Fibroblast of lung (primary cell): ENCODE data around the gene NCOA7. TPM values are rescaled to one million over a fixed set of nuclear protein-coding genes. Genes with fewer than 3 reads are reported as not detected.

ENCODE experiments used
- DNase-seq, 2 donors: peaks; one replicate each; pipeline versions ENCODE4 v3.0.0 to v3.0.0-alpha.2; 2010; ENCODE audit warnings: low read depth in 2 of 2
- H2AFZ ChIP-seq: 2 replicates; pipeline ENCODE4 v1.5.1; 2012; ENCODE audit warnings: low read length, control low read depth, inconsistent platforms
- H3K27ac ChIP-seq: 2 replicates; pipeline ENCODE4 v1.5.1; 2011; ENCODE audit warnings: low read length, control low read depth; ENCODE audit not compliant: insufficient read depth
- H3K27me3 ChIP-seq: 2 replicates; pipeline ENCODE4 v1.5.1; 2011; ENCODE audit warnings: mild to moderate bottlenecking, low read length; ENCODE audit not compliant: control insufficient read depth, insufficient read depth
- H3K36me3 ChIP-seq: 2 replicates; pipeline ENCODE4 v1.5.1; 2011; ENCODE audit warnings: low read length; ENCODE audit not compliant: control insufficient read depth, insufficient read depth
- H3K4me1 ChIP-seq: 2 replicates; pipeline ENCODE4 v1.5.1; 2011; ENCODE audit warnings: low read length; ENCODE audit not compliant: control insufficient read depth, insufficient read depth; ENCODE audit errors: extremely low read depth
- H3K4me2 ChIP-seq: 2 replicates; pipeline ENCODE4 v1.5.1; 2011; ENCODE audit warnings: low read length, control low read depth; ENCODE audit not compliant: insufficient read depth; ENCODE audit errors: extremely low read depth
- H3K4me3 ChIP-seq, 4 experiments: fragments of 200-600 bp in 1 of 4; sonication (generic) in 1 of 4; replicated peaks in 1 of 4; 2 replicates each; pipeline ENCODE4 v1.5.1; 2011 to 2016; ENCODE audit warnings: low read length in 4 of 4, low read depth in 3 of 4, mild to moderate bottlenecking in 3 of 4, control low read depth in 2 of 4, inconsistent platforms in 1 of 4, mixed read lengths in 1 of 4; ENCODE audit not compliant: insufficient read depth in 1 of 4; ENCODE audit errors: control extremely low read depth in 1 of 4
- H3K79me2 ChIP-seq: 2 replicates; pipeline ENCODE4 v1.5.1; 2012; ENCODE audit warnings: mild to moderate bottlenecking, low read length, inconsistent platforms; ENCODE audit not compliant: control insufficient read depth, insufficient read depth
- H3K9ac ChIP-seq: 2 replicates; pipeline ENCODE4 v1.5.1; 2011; ENCODE audit warnings: mild to moderate bottlenecking, low read length, control low read depth; ENCODE audit not compliant: insufficient read depth
- H3K9me3 ChIP-seq: 2 replicates; pipeline ENCODE4 v1.5.1; 2012; ENCODE audit warnings: low read depth, low read length; ENCODE audit not compliant: control insufficient read depth, insufficient read depth
- H4K20me1 ChIP-seq: 2 replicates; pipeline ENCODE4 v1.5.1; 2011; ENCODE audit warnings: low read length; ENCODE audit not compliant: control insufficient read depth, insufficient read depth; ENCODE audit errors: extremely low read depth
- EZH2 ChIP-seq: IDR thresholded peaks from 2 replicates; pipeline ENCODE4 v1.5.1; 2012; ENCODE audit warnings: low read length, control low read depth, mild to moderate bottlenecking; ENCODE audit errors: missing control alignments
- polyA plus RNA-seq, 2 donors: library from polyadenylated mRNA; depleted of rRNA in 1 of 2; stranded (reverse) in 1 of 2; unstranded in 1 of 2; fragments of >200 nt; gene quantifications; 2 replicates each; pipeline ENCODE4 v1.2.1, GENCODE V29; 2011 to 2012; ENCODE audit warnings: missing spikeins in 1 of 2
- total RNA-seq: library from RNA; depleted of rRNA; stranded (reverse); fragments of >200 nt; gene quantifications from 2 replicates; pipeline ENCODE4 v1.2.1, GENCODE V29; 2014
- TF ChIP-seq, protein P1 (sequence below), 2 donors: IDR thresholded peaks in 1 of 2; conservative IDR thresholded peaks in 1 of 2; 1 replicate in 1 of 2; 2 replicates in 1 of 2; pipeline ENCODE4 v1.5.1; 2011 to 2012; ENCODE audit warnings: low read length in 2 of 2, control low read depth in 1 of 2, inconsistent platforms in 1 of 2, low read depth in 1 of 2, mild to moderate bottlenecking in 1 of 2

The NCOA7 gene
- total and polyA plus RNA-seq, 2 donors (not counting 1 experiment from before 2014, with no cell fraction given), result 13.7 to 49.9 TPM

DNA sequence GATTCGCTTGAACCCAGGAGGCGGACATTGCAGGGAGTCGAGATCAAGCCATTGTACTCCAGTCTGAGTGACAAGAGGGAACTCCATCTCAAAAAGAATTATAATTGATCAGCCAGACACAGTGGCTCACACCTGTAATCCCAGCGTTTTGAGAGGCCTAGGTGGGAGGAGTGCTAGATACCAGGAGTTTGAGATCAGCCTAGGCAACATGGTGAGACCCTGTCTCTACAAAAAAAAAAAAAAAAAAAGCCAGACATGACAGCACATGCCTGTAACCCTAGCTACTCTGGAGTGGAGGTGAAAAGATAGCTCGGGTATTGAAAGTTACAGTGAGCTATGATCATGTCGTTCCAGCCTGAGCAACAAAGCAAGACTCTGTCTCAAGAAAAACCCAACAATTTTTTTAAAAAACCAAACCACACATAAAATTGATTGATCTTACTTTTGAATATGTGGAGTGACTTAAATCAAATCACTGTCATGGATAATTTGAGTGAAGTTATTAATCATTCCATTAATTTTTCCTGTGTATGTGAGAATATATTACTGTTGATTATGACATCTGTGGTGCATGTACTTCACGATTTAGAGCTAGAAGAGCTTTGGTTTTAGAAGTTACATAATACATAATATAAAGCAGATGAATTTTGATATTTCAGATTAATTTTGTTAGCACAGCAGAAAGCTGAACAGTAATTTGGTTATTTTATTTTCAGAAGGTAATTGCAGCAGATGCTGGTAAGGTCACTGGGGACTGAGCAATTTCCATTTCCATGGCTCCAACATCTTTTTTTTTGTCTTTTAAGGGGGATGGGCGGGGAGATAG lies 34.4 kb downstream of the NCOA7 start:
- no peak overlapping the region for H3K9ac ChIP-seq

DNA sequence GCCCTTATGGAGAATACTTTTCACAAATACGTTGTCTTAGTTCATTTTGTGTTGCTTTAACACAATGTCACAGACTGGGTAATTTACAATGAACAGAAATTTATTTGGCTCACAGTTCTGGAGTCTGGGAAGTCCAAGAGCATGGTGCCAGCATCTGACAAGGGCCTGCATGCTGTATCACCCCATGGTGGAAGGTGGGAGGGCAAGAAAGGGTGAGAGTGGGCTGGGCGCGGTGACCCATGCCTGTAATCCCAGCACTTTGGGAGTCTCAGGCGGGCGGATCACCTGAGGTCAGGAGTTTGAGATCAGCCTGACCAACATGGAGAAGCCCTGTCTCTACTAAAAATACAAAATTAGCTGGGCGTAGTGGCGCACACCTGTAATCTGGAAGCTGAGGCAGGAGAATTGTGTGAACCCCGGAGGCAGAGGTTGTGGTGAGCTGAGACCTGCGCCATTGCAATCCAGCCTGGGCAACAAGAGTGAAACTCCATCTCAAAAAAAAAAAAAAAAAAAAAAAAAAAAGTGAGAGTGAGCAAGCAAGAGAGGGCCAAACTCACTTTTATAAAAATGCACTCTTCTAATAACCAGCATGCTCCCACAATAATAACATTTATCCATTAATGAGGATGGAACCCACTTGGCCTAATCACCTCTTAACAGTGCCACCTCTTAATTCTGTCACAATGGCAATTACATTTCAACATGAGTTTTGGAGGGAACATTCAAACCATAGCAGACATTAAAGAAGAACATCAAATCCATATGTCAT lies 36.1 kb downstream of the NCOA7 start:
- TF ChIP-seq, protein P1, sequence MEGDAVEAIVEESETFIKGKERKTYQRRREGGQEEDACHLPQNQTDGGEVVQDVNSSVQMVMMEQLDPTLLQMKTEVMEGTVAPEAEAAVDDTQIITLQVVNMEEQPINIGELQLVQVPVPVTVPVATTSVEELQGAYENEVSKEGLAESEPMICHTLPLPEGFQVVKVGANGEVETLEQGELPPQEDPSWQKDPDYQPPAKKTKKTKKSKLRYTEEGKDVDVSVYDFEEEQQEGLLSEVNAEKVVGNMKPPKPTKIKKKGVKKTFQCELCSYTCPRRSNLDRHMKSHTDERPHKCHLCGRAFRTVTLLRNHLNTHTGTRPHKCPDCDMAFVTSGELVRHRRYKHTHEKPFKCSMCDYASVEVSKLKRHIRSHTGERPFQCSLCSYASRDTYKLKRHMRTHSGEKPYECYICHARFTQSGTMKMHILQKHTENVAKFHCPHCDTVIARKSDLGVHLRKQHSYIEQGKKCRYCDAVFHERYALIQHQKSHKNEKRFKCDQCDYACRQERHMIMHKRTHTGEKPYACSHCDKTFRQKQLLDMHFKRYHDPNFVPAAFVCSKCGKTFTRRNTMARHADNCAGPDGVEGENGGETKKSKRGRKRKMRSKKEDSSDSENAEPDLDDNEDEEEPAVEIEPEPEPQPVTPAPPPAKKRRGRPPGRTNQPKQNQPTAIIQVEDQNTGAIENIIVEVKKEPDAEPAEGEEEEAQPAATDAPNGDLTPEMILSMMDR (conservative IDR thresholded peaks at IDR 0.05 in 1 of 2, IDR thresholded peaks at IDR 0.05 in 1 of 2; ENCODE audit: low read depth in 1 of 2, low read length in 2 of 2), result no peak
- TF ChIP-seq EZH2, result no peak
- Histone ChIP-seq H4K20me1 (no peaks in the 10 kb centered on the region), H3K27me3 (no peaks in the 10 kb centered on the region), H3K4me2 (no peak overlapping the region), H3K9ac (no peak overlapping the region), H3K79me2 (no peaks in the 10 kb centered on the region), H3K4me1 (no peaks in the 10 kb centered on the region), H3K4me3 (no peak overlapping the region), H3K27ac (no peak overlapping the region), H3K36me3 (no peaks in the 10 kb centered on the region), H3K9me3 (no peaks in the 10 kb centered on the region), H2AFZ (no peak overlapping the region)
- DNase-seq, result no peak

More for the DNA sequence above, 34.4 kb downstream of the NCOA7 start:
- Histone ChIP-seq H3K27me3 (no peaks in the 10 kb centered on the region), H3K4me3 (no peak overlapping the region), H3K79me2 (no peaks in the 10 kb centered on the region), H3K36me3 (no peaks in the 10 kb centered on the region), H3K4me1 (peaks cover 2% of the 10 kb centered on the region), H3K4me2 (no peak overlapping the region), H4K20me1 (no peaks in the 10 kb centered on the region), H3K27ac (no peak overlapping the region), H3K9me3 (no peaks in the 10 kb centered on the region), H2AFZ (no peak overlapping the region)
- TF ChIP-seq, protein P1 (conservative IDR thresholded peaks at IDR 0.05 in 1 of 2, IDR thresholded peaks at IDR 0.05 in 1 of 2; ENCODE audit: low read depth in 1 of 2, low read length in 2 of 2), result no peak
- TF ChIP-seq EZH2, result no peak
- DNase-seq, result no peak

DNA sequence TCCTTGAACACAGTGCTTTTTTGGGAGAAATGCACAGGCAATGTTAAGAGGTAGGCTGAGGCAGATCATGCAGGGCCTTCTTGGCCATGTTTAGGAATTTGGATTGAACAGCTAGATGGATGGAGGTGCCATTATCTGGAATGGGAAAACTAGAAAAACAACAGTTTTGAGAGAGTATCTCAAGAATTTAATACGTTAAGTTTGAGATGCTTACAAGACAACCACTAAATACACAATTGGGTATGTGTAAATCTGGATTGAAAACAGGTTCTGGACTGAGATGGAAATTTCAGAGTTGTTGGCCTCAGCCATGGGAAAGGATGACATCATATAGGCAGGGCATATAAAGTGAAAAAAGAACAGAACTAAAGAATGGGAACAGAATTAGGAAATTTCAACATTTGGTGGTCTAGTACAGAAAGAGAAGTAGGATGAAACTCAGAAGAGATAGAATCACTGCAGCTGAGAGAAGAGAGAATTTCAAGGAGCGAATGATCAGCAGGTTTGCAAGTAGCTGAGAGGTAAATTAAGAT lies 37.1 kb downstream of the NCOA7 start:
- TF ChIP-seq, protein P1 (conservative IDR thresholded peaks at IDR 0.05 in 1 of 2, IDR thresholded peaks at IDR 0.05 in 1 of 2; ENCODE audit: low read depth in 1 of 2, low read length in 2 of 2), result no peak
- no peak for TF ChIP-seq EZH2
- Histone ChIP-seq H3K79me2 (no peaks in the 10 kb centered on the region), H3K4me3 (no peak overlapping the region), H3K27ac (no peak overlapping the region), H4K20me1 (no peaks in the 10 kb centered on the region), H3K36me3 (no peaks in the 10 kb centered on the region), H3K9ac (no peak overlapping the region), H3K4me2 (no peak overlapping the region), H3K4me1 (no peaks in the 10 kb centered on the region), H2AFZ (no peak overlapping the region), H3K27me3 (no peaks in the 10 kb centered on the region), H3K9me3 (no peaks in the 10 kb centered on the region)
- DNase-seq, result no peak
